Testis (tissue), 5 donors: ENCODE results near the gene FSCB. TPM values are rescaled to one million over a fixed set of nuclear protein-coding genes. Genes with fewer than 3 reads are reported as not detected.

Source experiments
- DNase-seq: peaks from one replicate; pipeline ENCODE4 v3.0.0-alpha.2; 2019
- H3K27ac ChIP-seq, 2 donors: fragments of 200-600 bp; sonication (generic); one replicate each; pipeline ENCODE4 v1.5.1; 2019
- H3K27me3 ChIP-seq: fragments of 200-600 bp; sonication (generic); one replicate; pipeline ENCODE4 v1.5.1; 2019
- H3K36me3 ChIP-seq: fragments of 200-600 bp; sonication (generic); one replicate; pipeline ENCODE4 v1.5.1; 2017; ENCODE audit warnings: low read depth; ENCODE audit errors: missing control alignments
- H3K4me1 ChIP-seq: fragments of 200-600 bp; sonication (generic); one replicate; pipeline ENCODE4 v1.5.1; 2019
- H3K4me3 ChIP-seq, 2 donors: fragments of 200-600 bp; sonication (generic); one replicate each; pipeline ENCODE4 v1.5.1; 2017 to 2019
- H3K9me3 ChIP-seq: fragments of 200-600 bp; sonication (generic); one replicate; pipeline ENCODE4 v1.5.1; 2017
- POLR2A ChIP-seq: fragments of 450-650 bp; IDR thresholded peaks from one replicate; pipeline ENCODE4 v1.6.1; 2017; ENCODE audit warnings: antibody characterized with exemption, mild to moderate bottlenecking, moderate library complexity
- WGBS, 2 donors: methylation state at CpG; one replicate each; pipeline ENCODE4 v1.1.5; 2018; 5-methylcytosine and 5-hydroxymethylcytosine counted together
- intact Hi-C: fragments of 100-400 bp; cut with DNase I; formaldehyde crosslinking; loops from one replicate; pipeline ENCODE4 v1.15.1; 2023; ENCODE audit warnings: low total_unique reads
- long read RNA-seq, 2 donors: transcript quantifications; one replicate each; lab custom pipeline, GENCODE V29; 2026
- polyA plus RNA-seq: library from polyadenylated mRNA; stranded (reverse); fragments of 350-450 nt; fragmentation: Illumina TruSeq; extraction: RNeasy Lipid Tissue Mini Kit (QIAGEN cat#74804); gene quantifications from one replicate; pipeline ENCODE4 v1.2.3, GENCODE V29; 2014; ENCODE audit warnings: low read depth, low replicate concordance; ENCODE audit not compliant: insufficient read depth
- total RNA-seq, 2 donors: library from RNA; depleted of rRNA; stranded (reverse); fragments of >200 nt; gene quantifications; one replicate each; pipeline ENCODE4 v1.2.3, GENCODE V29; 2016
- TF ChIP-seq, protein P1 (sequence below), 3 experiments: fragments of 450-650 bp in 2 of 3; fragments of 200-600 bp in 1 of 3; sonication (generic) in 1 of 3; IDR thresholded peaks; one replicate each; pipeline ENCODE4 v1.5.1; 2016 to 2019; ENCODE audit warnings: antibody characterized with exemption in 3 of 3, mild to moderate bottlenecking in 2 of 3, moderate library complexity in 1 of 3

The FSCB gene, protein sequence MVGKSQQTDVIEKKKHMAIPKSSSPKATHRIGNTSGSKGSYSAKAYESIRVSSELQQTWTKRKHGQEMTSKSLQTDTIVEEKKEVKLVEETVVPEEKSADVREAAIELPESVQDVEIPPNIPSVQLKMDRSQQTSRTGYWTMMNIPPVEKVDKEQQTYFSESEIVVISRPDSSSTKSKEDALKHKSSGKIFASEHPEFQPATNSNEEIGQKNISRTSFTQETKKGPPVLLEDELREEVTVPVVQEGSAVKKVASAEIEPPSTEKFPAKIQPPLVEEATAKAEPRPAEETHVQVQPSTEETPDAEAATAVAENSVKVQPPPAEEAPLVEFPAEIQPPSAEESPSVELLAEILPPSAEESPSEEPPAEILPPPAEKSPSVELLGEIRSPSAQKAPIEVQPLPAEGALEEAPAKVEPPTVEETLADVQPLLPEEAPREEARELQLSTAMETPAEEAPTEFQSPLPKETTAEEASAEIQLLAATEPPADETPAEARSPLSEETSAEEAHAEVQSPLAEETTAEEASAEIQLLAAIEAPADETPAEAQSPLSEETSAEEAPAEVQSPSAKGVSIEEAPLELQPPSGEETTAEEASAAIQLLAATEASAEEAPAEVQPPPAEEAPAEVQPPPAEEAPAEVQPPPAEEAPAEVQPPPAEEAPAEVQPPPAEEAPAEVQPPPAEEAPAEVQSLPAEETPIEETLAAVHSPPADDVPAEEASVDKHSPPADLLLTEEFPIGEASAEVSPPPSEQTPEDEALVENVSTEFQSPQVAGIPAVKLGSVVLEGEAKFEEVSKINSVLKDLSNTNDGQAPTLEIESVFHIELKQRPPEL
- total RNA-seq (10 to 100 TPM; 21.0 to 69.1 TPM), polyA plus RNA-seq (42.9 TPM)
- long read RNA-seq, donor 1: 0 reads
- long read RNA-seq, donor 2: 0 reads

DNA sequence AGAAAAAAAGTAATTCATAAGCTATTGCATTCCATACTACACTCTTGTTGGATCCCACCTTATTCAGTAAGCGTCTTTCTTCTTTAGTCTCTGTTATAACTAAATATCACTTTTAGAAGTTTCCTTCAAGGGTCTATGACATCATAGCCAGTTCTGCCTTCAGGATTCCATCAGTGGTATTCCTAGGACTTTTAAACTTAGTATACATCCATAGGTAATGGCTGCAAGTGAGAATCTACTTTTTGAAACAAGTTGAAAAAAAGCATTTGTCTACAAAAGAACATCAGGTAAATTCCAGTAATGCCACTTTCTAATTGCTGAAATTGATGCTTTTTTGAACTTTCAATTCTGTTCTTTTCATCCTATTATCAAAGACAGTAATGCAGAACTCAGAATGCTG, at the start of gene FSCB:
TSS of gene FSCB (minus strand) at position 101 of the 400 bp plus-strand sequence. CDS start 296 bp downstream, outside the sequence.
- no peaks in the 10 kb centered on the region for H3K27me3 ChIP-seq
- H3K4me1 ChIP-seq: no peaks in the 10 kb centered on the region
- intact Hi-C loops: no loop called here
- H3K36me3 ChIP-seq: no peaks in the 10 kb centered on the region
- H3K4me3 ChIP-seq: no peak within 1 kb of the TSS
- 94 to 98% methylated on average over 1 of the region's 1 CpG for WGBS, 2 donors
- H3K27ac ChIP-seq: no peak within 1 kb of the TSS
- no peaks in the 10 kb centered on the region for H3K9me3 ChIP-seq
- TF ChIP-seq, protein P1, sequence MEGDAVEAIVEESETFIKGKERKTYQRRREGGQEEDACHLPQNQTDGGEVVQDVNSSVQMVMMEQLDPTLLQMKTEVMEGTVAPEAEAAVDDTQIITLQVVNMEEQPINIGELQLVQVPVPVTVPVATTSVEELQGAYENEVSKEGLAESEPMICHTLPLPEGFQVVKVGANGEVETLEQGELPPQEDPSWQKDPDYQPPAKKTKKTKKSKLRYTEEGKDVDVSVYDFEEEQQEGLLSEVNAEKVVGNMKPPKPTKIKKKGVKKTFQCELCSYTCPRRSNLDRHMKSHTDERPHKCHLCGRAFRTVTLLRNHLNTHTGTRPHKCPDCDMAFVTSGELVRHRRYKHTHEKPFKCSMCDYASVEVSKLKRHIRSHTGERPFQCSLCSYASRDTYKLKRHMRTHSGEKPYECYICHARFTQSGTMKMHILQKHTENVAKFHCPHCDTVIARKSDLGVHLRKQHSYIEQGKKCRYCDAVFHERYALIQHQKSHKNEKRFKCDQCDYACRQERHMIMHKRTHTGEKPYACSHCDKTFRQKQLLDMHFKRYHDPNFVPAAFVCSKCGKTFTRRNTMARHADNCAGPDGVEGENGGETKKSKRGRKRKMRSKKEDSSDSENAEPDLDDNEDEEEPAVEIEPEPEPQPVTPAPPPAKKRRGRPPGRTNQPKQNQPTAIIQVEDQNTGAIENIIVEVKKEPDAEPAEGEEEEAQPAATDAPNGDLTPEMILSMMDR (IDR thresholded peaks at IDR 0.05): no peak
- no peak for TF ChIP-seq POLR2A
- no peak for DNase-seq

DNA sequence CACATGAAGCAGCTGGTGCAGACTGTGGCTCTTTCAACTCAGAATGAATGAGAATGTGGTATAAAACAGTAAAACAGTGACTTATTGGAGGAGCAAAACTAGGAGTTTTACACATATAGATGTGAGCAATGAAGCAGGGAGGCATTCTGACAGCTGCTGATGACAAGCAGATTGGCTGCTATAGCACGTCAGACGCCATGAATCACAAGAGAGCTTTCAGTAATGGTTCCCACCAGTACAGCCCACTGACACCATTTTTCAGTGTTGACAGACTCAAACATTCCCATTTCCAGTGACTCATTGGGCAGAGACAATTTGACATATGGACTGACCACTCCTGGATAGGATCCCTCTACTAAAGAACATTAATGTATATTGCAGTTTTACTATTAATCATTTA, 24.6 kb upstream of the FSCB start:
- WGBS, 2 donors: 88 to 90% methylated on average over 2 of the region's 2 CpGs
- H3K4me1 ChIP-seq: no peaks in the 10 kb centered on the region
- H3K36me3 ChIP-seq: no peaks in the 10 kb centered on the region
- TF ChIP-seq POLR2A: no peak
- TF ChIP-seq, protein P1 (IDR thresholded peaks at IDR 0.05): no peak
- H3K4me3 ChIP-seq: no peak overlapping the region
- H3K27ac ChIP-seq: no peak overlapping the region
- intact Hi-C loops: no loop called here
- no peak for DNase-seq
- H3K9me3 ChIP-seq: no peaks in the 10 kb centered on the region
- no peaks in the 10 kb centered on the region for H3K27me3 ChIP-seq

DNA sequence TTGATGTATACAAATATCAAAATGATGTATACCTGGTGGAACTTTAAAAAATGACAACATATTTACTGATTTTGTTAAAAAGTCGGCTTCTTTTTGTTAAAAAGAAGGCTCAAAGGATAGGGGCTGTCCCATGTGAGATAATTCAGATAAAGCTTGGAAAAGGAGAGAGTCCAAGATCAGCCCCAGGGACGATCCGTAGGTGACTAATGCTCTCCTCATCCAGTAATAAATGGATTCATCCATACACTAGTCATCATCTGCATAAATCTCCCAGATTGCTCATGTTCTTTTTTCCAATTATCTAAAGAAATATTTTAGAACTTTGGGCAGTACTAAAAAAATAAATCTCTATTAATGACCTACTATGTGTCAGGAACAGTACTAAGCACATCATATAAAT, 23.4 kb upstream of the FSCB start:
- TF ChIP-seq, protein P1 (IDR thresholded peaks at IDR 0.05): no peak
- no peak for TF ChIP-seq POLR2A
- no peaks in the 10 kb centered on the region for H3K27me3 ChIP-seq
- H3K9me3 ChIP-seq: no peaks in the 10 kb centered on the region
- H3K4me1 ChIP-seq: no peaks in the 10 kb centered on the region
- 78 to 83% methylated on average over 3 of the region's 3 CpGs for WGBS, 2 donors
- no peak overlapping the region for H3K27ac ChIP-seq
- DNase-seq: no peak
- H3K4me3 ChIP-seq: no peak overlapping the region
- H3K36me3 ChIP-seq: no peaks in the 10 kb centered on the region
- intact Hi-C loops: no loop called here

DNA sequence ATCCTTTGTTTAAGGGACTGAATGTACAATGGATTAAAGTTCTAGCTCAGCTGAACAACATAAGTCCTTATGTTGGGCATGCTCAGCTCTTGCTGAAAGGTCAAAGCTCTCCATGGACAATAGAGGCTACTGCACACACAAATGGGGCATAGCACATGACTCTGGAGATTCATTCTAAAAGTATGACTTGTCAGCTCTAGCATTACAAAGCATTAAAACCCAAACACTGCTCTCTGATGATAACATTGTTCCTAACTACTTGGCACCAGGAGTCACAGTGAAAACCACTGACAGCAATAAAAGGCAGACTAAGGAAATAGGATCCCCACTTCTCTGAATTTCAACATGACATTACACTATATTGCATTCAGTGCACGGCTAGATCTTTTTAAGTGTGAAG, 21.9 kb upstream of the FSCB start:
- Histone ChIP-seq H3K9me3 (no peaks in the 10 kb centered on the region), H3K4me3 (no peak overlapping the region), H3K36me3 (no peaks in the 10 kb centered on the region), H3K27me3 (no peaks in the 10 kb centered on the region), H3K27ac (no peak overlapping the region), H3K4me1 (no peaks in the 10 kb centered on the region)
- TF ChIP-seq POLR2A: no peak
- TF ChIP-seq, protein P1 (IDR thresholded peaks at IDR 0.05): no peak
- intact Hi-C loops: no loop called here
- 28 to 46% methylated on average over 1 of the region's 1 CpG for WGBS, 2 donors
- no peak for DNase-seq
